Liver (tissue), 9 donors: ENCODE results near the gene OGN. TPM values are rescaled to one million over a fixed set of nuclear protein-coding genes. Genes with fewer than 3 reads are reported as not detected.

Source experiments
- DNase-seq: peaks from one replicate; pipeline ENCODE4 v3.0.0-alpha.2; 2017; ENCODE audit warnings: low spot score
- H3K27ac ChIP-seq, 2 donors: one replicate each; pipeline ENCODE4 v1.7.0; 2013; ENCODE audit warnings: inconsistent platforms in 2 of 2, low read length in 2 of 2, control low read depth in 1 of 2, low read depth in 1 of 2, mild to moderate bottlenecking in 1 of 2
- H3K27me3 ChIP-seq, 4 donors: one replicate each; pipeline versions ENCODE4 v1.6.1 to v1.7.0; 2013; ENCODE audit warnings: low read length in 3 of 4, inconsistent platforms in 1 of 4, mild to moderate bottlenecking in 1 of 4, moderate library complexity in 1 of 4; ENCODE audit not compliant: control insufficient read depth in 4 of 4, insufficient read depth in 4 of 4
- H3K36me3 ChIP-seq, 4 donors: one replicate each; pipeline versions ENCODE4 v1.6.1 to v1.7.0; 2013; ENCODE audit warnings: low read length in 3 of 4, mild to moderate bottlenecking in 3 of 4, low read depth in 1 of 4, moderate library complexity in 1 of 4; ENCODE audit not compliant: control insufficient read depth in 4 of 4, insufficient read depth in 3 of 4
- H3K4me1 ChIP-seq, 4 donors: one replicate each; pipeline versions ENCODE4 v1.6.1 to v1.7.0; 2013; ENCODE audit warnings: low read length in 3 of 4, mild to moderate bottlenecking in 3 of 4, moderate library complexity in 1 of 4; ENCODE audit not compliant: control insufficient read depth in 4 of 4, insufficient read depth in 4 of 4
- H3K4me3 ChIP-seq, 3 donors: one replicate each; pipeline versions ENCODE4 v1.6.1 to v1.7.0; 2013; ENCODE audit warnings: low read length in 3 of 3, control low read depth in 1 of 3, low read depth in 1 of 3, mild to moderate bottlenecking in 1 of 3
- H3K9ac ChIP-seq, 2 donors: one replicate each; pipeline ENCODE4 v1.7.0; 2013; ENCODE audit warnings: low read length in 2 of 2, mild to moderate bottlenecking in 2 of 2, moderate library complexity in 2 of 2, control low read depth in 1 of 2, low read depth in 1 of 2
- H3K9me3 ChIP-seq, 4 donors: one replicate each; pipeline versions ENCODE4 v1.6.1 to v1.7.0; 2013; ENCODE audit warnings: low read length in 3 of 4; ENCODE audit not compliant: control insufficient read depth in 4 of 4
- ATF3 ChIP-seq: IDR thresholded peaks from 2 replicates; pipeline ENCODE4 v1.6.1; 2016; ENCODE audit warnings: antibody characterized with exemption
- CTCF ChIP-seq: fragments of 150-350 bp; IDR thresholded peaks from 2 replicates; pipeline ENCODE4 v1.5.1; 2017; ENCODE audit warnings: improper control_type of control experiment, low read depth, low read length; ENCODE audit not compliant: missing input control
- EGR1 ChIP-seq, 2 donors: IDR thresholded peaks; 2 replicates each; pipeline ENCODE4 v1.6.1; 2016 to 2018; ENCODE audit warnings: antibody characterized with exemption in 2 of 2, low read depth in 2 of 2
- FOXA1 ChIP-seq: IDR thresholded peaks from 2 replicates; pipeline ENCODE4 v1.6.1; 2016; ENCODE audit warnings: antibody characterized with exemption
- FOXA2 ChIP-seq: IDR thresholded peaks from 2 replicates; pipeline ENCODE4 v1.6.1; 2016; ENCODE audit warnings: antibody characterized with exemption
- GABPA ChIP-seq, 2 donors: IDR thresholded peaks in 1 of 2; conservative IDR thresholded peaks in 1 of 2; 2 replicates each; pipeline ENCODE4 v1.6.1; 2016; ENCODE audit warnings: antibody characterized with exemption in 2 of 2, mild to moderate bottlenecking in 1 of 2, moderate library complexity in 1 of 2
- HNF4A ChIP-seq, 2 donors: conservative IDR thresholded peaks; 2 replicates each; pipeline ENCODE4 v1.6.1; 2016; ENCODE audit warnings: antibody characterized with exemption in 2 of 2, mild to moderate bottlenecking in 2 of 2
- HNF4G ChIP-seq: IDR thresholded peaks from 2 replicates; pipeline ENCODE4 v1.6.1; 2016; ENCODE audit warnings: antibody characterized with exemption
- JUND ChIP-seq, 2 donors: IDR thresholded peaks; 2 replicates each; pipeline ENCODE4 v1.6.1; 2016; ENCODE audit warnings: antibody characterized with exemption in 2 of 2
- MAX ChIP-seq: IDR thresholded peaks from 2 replicates; pipeline ENCODE4 v1.6.1; 2016; ENCODE audit warnings: antibody characterized with exemption
- NR2F2 ChIP-seq: IDR thresholded peaks from 2 replicates; pipeline ENCODE4 v1.6.1; 2016; ENCODE audit warnings: antibody characterized with exemption
- RAD21 ChIP-seq, 2 donors: IDR thresholded peaks; 2 replicates each; pipeline ENCODE4 v1.6.1; 2016; ENCODE audit warnings: antibody characterized with exemption in 2 of 2, mild to moderate bottlenecking in 2 of 2
- REST ChIP-seq: IDR thresholded peaks from 2 replicates; pipeline ENCODE4 v1.6.1; 2016; ENCODE audit warnings: antibody characterized with exemption, mild to moderate bottlenecking
- RXRA ChIP-seq, 2 donors: IDR thresholded peaks; 2 replicates each; pipeline ENCODE4 v1.6.1; 2017 to 2018; ENCODE audit warnings: antibody characterized with exemption in 2 of 2, mild to moderate bottlenecking in 1 of 2
- SP1 ChIP-seq: IDR thresholded peaks from 2 replicates; pipeline ENCODE4 v1.6.1; 2018; ENCODE audit warnings: antibody characterized with exemption, mild to moderate bottlenecking
- TAF1 ChIP-seq: conservative IDR thresholded peaks from 2 replicates; pipeline ENCODE4 v1.6.1; 2016; ENCODE audit warnings: antibody characterized with exemption, mild to moderate bottlenecking
- YY1 ChIP-seq: IDR thresholded peaks from 2 replicates; pipeline ENCODE4 v1.6.1; 2016; ENCODE audit warnings: antibody characterized with exemption, mild to moderate bottlenecking
- ZBTB33 ChIP-seq: IDR thresholded peaks from 2 replicates; pipeline ENCODE4 v1.6.1; 2016; ENCODE audit warnings: antibody characterized with exemption
- WGBS: extraction: QIAGEN DNeasy Blood & Tissue Kit; methylation state at CpG from one replicate; pipeline ENCODE4 v1.1.7; 2013; 5-methylcytosine and 5-hydroxymethylcytosine counted together
- polyA plus RNA-seq, 2 donors: library from polyadenylated mRNA; stranded (reverse) in 1 of 2; unstranded in 1 of 2; fragments of 200-250 nt in 1 of 2; fragments of >200 nt in 1 of 2; fragmentation: Nextera tagmentation in 1 of 2; extraction: Ambion mirVana in 1 of 2; gene quantifications; one replicate each; pipeline versions ENCODE4 v1.2.1 to v1.2.3, GENCODE V29; 2013 to 2015
- total RNA-seq, 2 donors: library from RNA; depleted of rRNA; stranded (reverse); fragments of >200 nt; gene quantifications; one replicate each; pipeline ENCODE4 v1.2.3, GENCODE V29; 2014
- donor health status: healthy.
- donor health status: healthy.
- donor health status: healthy.
- donor health status: healthy.
- donor health status: healthy.

OGN gene
- total and polyA plus RNA-seq, 4 donors, result 0.92 to 4.0 (median 1.1) TPM

GRCh38 chr9:92353051-92353450 lies 51.3 kb downstream of the OGN start:
- no peak for DNase-seq
- WGBS, result 84% methylated on average over 6 of the region's 6 CpGs
- Histone ChIP-seq H3K36me3 (no peaks in the 10 kb centered on the region), H3K27me3 (no peaks in the 10 kb centered on the region), H3K4me3 (no peak overlapping the region), H3K9me3 (no peaks in the 10 kb centered on the region), H3K4me1 (no peaks in the 10 kb centered on the region), H3K9ac (no peak overlapping the region), H3K27ac (no peak overlapping the region)
- TF ChIP-seq GABPA (IDR thresholded peaks at IDR 0.05 in 1 of 2, conservative IDR thresholded peaks at IDR 0.05 in 1 of 2), result no peak
- no peak for TF ChIP-seq HNF4G
- TF ChIP-seq RAD21 (IDR thresholded peaks at IDR 0.05), result no peak
- no peak for TF ChIP-seq FOXA1
- TF ChIP-seq YY1, result no peak
- TF ChIP-seq JUND (IDR thresholded peaks at IDR 0.05), result no peak
- TF ChIP-seq FOXA2, result no peak
- TF ChIP-seq NR2F2, result no peak
- TF ChIP-seq EGR1 (IDR thresholded peaks at IDR 0.05; ENCODE audit: low read depth in 2 of 2), result no peak
- TF ChIP-seq SP1, result no peak

GRCh38 chr9:92350740-92351133 lies 53.6 kb downstream of the OGN start:
- H3K9me3 ChIP-seq, result no peaks in the 10 kb centered on the region
- no peak overlapping the region for H3K27ac ChIP-seq
- TF ChIP-seq FOXA2 (no peak), JUND (IDR thresholded peaks at IDR 0.05) (no peak), HNF4G (no peak), NR2F2 (no peak), MAX (no peak)
- no peak overlapping the region for H3K9ac ChIP-seq
- DNase-seq, result no peak
- H3K36me3 ChIP-seq, result no peaks in the 10 kb centered on the region
- H3K4me3 ChIP-seq, result no peak overlapping the region
- H3K4me1 ChIP-seq, result no peaks in the 10 kb centered on the region
- no peaks in the 10 kb centered on the region for H3K27me3 ChIP-seq

- H3K9ac ChIP-seq, result no peak overlapping the region
- no peaks in the 10 kb centered on the region for H3K36me3 ChIP-seq
- H3K4me1 ChIP-seq, result no peaks in the 10 kb centered on the region
- no peak overlapping the region for H3K4me3 ChIP-seq
- H3K27me3 ChIP-seq, result no peaks in the 10 kb centered on the region
- 77% methylated on average over 7 of the region's 7 CpGs for WGBS
- TF ChIP-seq ATF3, result no peak
- no peak for TF ChIP-seq REST
- no peak for TF ChIP-seq YY1
- no peak for TF ChIP-seq ZBTB33
- TF ChIP-seq EGR1 (IDR thresholded peaks at IDR 0.05; ENCODE audit: low read depth in 2 of 2), result no peak
- no peak for TF ChIP-seq FOXA2
- no peak for TF ChIP-seq RXRA (IDR thresholded peaks at IDR 0.05)
- no peak for TF ChIP-seq JUND (IDR thresholded peaks at IDR 0.05)
- TF ChIP-seq GABPA (IDR thresholded peaks at IDR 0.05 in 1 of 2, conservative IDR thresholded peaks at IDR 0.05 in 1 of 2), result no peak
- no peak for TF ChIP-seq MAX
- no peak for TF ChIP-seq HNF4G
- no peak for TF ChIP-seq FOXA1
- TF ChIP-seq HNF4A (conservative IDR thresholded peaks at IDR 0.05), result no peak
- no peak for TF ChIP-seq RAD21 (IDR thresholded peaks at IDR 0.05)
- TF ChIP-seq SP1, result no peak
- no peak for TF ChIP-seq TAF1
- TF ChIP-seq NR2F2, result no peak
- no peak for TF ChIP-seq CTCF
- no peak overlapping the region for H3K27ac ChIP-seq
- DNase-seq, result no peak
- no peaks in the 10 kb centered on the region for H3K9me3 ChIP-seq
Observed at GRCh38 chr9:92349771-92350739, 54.3 kb downstream of the OGN start.
